Activated CD4-positive, CD25-positive, alpha-beta regulatory T cell treated with anti-CD3 and anti-CD28 coated beads, Interleukin-2, amount 50 U/mL, for 24 hours (primary cell): ENCODE data around the gene SGCA.

ENCODE experiments used
- ATAC-seq, 2 donors: fragments of 150-1000 bp; cut with Tn5 transposase; one replicate each; pipeline ENCODE4 v1.10.0; 2021; ENCODE audit warnings: mild to moderate bottlenecking in 1 of 2, moderate library complexity in 1 of 2

Gene SGCA

GRCh38 chr17:50210240-50211225 lies 44.7 kb downstream of the SGCA start:
- no peak for ATAC-seq

- ATAC-seq = no peak
Observed at GRCh38 chr17:50211249-50212120, 45.7 kb downstream of the SGCA start.

- ATAC-seq = no peak
Observed at GRCh38 chr17:50212121-50212843, 46.5 kb downstream of the SGCA start.

- ATAC-seq = peak; percentile 72 to 74
Observed at GRCh38 chr17:50213026-50214022, 47.5 kb downstream of the SGCA start.

GRCh38 chr17:50214976-50215760 lies 49.4 kb downstream of the SGCA start:
- no peak for ATAC-seq

GRCh38 chr17:50217591-50217990 lies 51.8 kb downstream of the SGCA start:
- ATAC-seq = no peak

- no peak for ATAC-seq
Observed at GRCh38 chr17:50218071-50218759, 52.4 kb downstream of the SGCA start.

GRCh38 chr17:50218771-50219315 lies 53.0 kb downstream of the SGCA start:
- ATAC-seq = no peak

GRCh38 chr17:50219342-50219741 lies 53.5 kb downstream of the SGCA start:
- ATAC-seq = no peak

GRCh38 chr17:50219939-50220465 lies 54.2 kb downstream of the SGCA start:
- no peak for ATAC-seq

- ATAC-seq = no peak
Observed at GRCh38 chr17:50220811-50221210, 55.0 kb downstream of the SGCA start.

GRCh38 chr17:50221266-50221863 lies 55.6 kb downstream of the SGCA start:
- no peak for ATAC-seq

GRCh38 chr17:50221864-50222545 lies 56.2 kb downstream of the SGCA start:
- no peak for ATAC-seq

- no peak for ATAC-seq
Observed at GRCh38 chr17:50222922-50223321, 57.1 kb downstream of the SGCA start.
